ENCODE measurements around the gene WNT4. TPM values are rescaled to one million over a fixed set of nuclear protein-coding genes. Genes with fewer than 3 reads are reported as not detected.
A peak's percentile ranks its signal among the peaks of the same experiment; 100 is the strongest.
"Not testable (repeated sequence)": the region's sequence is repeated elsewhere in the genome, so short reads cannot be mapped to it uniquely, and the experiment has no call there.

WNT4 gene
- total RNA-seq, 2 donors from 2014 or later: not detected

DNA sequence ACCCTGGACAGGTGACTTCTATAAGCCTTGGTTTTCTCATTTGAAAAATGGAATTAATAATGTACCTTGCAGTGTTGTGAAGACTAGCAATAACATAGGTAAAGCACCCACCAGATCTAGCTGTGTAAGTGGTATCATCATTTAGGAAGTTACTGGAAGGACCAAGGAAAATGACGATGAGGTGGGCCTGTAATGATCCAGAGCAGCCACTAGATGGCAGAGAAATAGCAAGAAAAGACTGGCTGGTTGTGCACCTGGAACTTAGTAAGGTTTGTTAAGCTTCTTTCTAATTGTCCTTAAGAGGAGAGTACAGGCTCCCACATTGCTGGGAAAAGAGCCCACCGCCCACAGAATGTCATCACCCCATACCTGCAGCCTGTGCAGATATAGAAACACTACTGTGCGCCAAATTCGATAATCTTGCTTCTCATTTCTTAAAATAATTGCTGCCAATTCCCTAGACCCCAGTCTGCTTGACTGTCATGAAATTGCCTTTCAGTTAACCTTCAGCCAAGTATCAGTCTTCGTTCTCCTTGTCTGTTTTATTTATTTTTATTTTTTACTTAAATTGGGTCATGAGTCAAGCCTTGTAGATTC lies 37.2 kb downstream of the WNT4 start:
- DNase-seq (ENCODE audit: low spot score in 2 of 2) (no peak), ATAC-seq (peak; percentile 23 to 25)
- H3K36me3 Mint-ChIP-seq: peaks cover 0 to 45% of the 10 kb centered on the region in 2 donors
- H3K9me3 Mint-ChIP-seq: peaks cover 0 to 5% of the 10 kb centered on the region in 2 donors
- peak overlapping the region; percentile 89 to 91 for H3K27ac Mint-ChIP-seq

DNA sequence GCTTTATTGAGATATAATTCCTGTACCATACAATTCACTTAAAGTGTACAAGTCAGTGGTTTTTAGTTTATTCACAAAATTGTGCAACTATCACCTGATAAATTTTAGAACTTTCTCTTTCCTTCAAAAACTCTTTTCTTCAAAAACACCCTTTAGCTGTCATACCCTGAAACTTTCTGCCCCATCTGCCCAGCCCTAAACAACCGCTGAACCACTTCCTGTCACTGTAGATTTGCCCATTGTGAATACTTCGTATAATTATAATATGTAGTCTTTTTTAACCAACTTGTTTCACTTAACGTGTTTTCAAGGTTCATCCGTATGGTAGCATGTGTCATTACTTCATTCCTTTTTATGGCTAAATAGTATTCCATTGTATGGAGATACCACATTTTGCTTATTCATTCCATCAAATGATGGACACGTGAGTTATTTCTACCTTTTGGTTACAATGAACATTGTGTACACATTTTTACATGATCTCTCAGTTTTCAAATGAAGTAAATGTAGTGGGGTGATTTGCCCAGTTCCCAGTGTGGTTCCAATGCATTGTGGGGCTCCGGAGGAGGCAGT lies 37.9 kb downstream of the WNT4 start:
- peaks cover 0 to 5% of the 10 kb centered on the region in 2 donors for H3K9me3 Mint-ChIP-seq
- ATAC-seq (peak; percentile 69 to 80), DNase-seq (ENCODE audit: low spot score in 2 of 2) (no peak)
- H3K27ac Mint-ChIP-seq: peak overlapping the region; percentile 89 to 91
- peaks cover 0 to 45% of the 10 kb centered on the region in 2 donors for H3K36me3 Mint-ChIP-seq

DNA sequence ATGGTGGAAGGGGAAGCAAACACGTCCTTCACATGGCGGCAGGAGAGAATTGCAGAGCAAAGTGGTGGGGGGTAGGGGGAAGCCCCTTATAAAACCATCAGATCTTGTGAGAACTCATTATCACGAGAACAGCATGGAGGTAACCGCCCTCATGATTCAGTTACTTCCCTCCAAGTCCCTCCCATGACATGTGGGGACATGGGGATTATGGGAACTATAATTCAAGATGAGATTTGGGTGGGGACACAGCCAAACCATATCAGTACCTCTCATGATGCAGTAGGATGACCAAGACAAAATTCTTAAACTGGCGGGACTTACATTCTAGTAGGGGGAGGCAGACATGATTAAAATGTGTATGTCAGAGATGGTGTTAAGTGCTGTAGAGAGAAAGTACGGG lies 38.8 kb downstream of the WNT4 start:
- DNase-seq (ENCODE audit: low spot score in 2 of 2): no peak

DNA sequence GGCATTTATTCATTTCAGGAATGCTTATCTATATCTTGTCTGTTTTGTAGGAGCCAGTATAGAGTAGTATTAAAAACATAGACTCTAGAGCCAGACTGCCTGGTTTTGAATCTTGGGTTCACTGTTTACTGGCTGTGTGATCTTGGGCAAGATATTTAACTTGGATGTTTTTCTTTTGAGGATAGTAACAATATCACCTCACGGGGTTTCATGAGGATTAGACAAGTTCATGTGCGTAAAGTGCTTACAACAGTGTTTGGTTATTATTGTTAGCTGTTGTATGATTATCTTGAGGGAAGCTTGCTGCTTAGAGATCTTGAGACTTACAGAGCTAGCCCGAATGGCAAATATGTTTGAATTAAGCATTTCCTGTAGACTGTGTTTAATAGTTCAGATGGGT lies 40.2 kb downstream of the WNT4 start:
- no peak for DNase-seq (ENCODE audit: low spot score in 2 of 2)
- Mint-ChIP-seq H3K27ac (peak overlapping the region in 1 of 2 donors; percentile 91), H3K36me3 (peaks cover 0 to 52% of the 10 kb centered on the region in 2 donors), H3K9me3 (peaks cover 0 to 5% of the 10 kb centered on the region in 2 donors)
- no peak for ATAC-seq

More for the DNA sequence above, 38.8 kb downstream of the WNT4 start:
- H3K9me3 Mint-ChIP-seq: peaks cover 0 to 5% of the 10 kb centered on the region in 2 donors
- H3K36me3 Mint-ChIP-seq: peaks cover 0 to 49% of the 10 kb centered on the region in 2 donors
- ATAC-seq: peak in 1 of 2 donors; percentile 55
- H3K27ac Mint-ChIP-seq: peak overlapping the region; percentile 88 to 91

DNA sequence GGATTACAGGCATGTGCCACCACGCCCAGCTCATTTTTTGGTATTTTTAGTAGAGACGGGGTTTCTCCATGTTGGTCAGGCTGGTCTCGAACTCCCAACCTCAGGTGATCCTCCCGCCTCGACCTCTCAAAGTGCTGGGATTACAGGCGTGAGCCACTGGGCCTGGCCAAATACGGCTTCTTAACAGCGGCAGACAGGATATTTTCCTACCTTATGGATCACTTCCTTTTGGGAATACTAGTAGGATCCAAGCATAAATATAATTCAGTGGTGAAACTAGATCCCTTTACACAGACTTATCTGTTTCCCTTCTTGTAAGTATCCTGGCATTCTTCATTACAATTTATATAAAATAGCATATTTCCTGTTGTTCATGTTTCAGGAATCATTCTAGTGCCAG lies 40.9 kb downstream of the WNT4 start:
- Mint-ChIP-seq H3K36me3 (peaks cover 0 to 58% of the 10 kb centered on the region in 2 donors), H3K9me3 (peaks cover 0 to 5% of the 10 kb centered on the region in 2 donors), H3K27ac (no peak overlapping the region)
- ATAC-seq (no peak), DNase-seq (ENCODE audit: low spot score in 2 of 2) (no peak)

DNA sequence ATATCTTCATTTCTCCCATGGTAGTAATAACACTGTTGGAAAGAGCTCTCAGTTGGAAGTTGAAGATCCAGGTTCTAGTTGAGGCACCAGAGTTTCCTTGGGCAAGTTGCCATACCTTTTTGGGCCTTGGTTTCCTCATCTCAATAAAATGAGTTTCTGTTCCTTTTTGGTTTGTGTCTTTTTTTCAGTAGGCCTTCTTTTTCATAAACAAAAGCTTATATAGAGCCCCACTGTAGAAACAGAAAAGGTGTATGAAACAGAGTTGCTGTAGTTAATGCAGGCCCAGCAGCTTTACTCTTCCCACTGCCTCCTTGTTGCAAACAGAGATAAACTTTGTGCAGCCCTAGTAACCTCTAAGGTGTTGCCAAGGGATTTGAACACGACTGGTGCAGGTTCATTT lies 41.7 kb downstream of the WNT4 start:
- peaks cover 0 to 58% of the 10 kb centered on the region in 2 donors for H3K36me3 Mint-ChIP-seq
- H3K27ac Mint-ChIP-seq: peak overlapping the region in 1 of 2 donors; percentile 69
- ATAC-seq (no peak), DNase-seq (ENCODE audit: low spot score in 2 of 2) (no peak)
- peaks cover 0 to 5% of the 10 kb centered on the region in 2 donors for H3K9me3 Mint-ChIP-seq

DNA sequence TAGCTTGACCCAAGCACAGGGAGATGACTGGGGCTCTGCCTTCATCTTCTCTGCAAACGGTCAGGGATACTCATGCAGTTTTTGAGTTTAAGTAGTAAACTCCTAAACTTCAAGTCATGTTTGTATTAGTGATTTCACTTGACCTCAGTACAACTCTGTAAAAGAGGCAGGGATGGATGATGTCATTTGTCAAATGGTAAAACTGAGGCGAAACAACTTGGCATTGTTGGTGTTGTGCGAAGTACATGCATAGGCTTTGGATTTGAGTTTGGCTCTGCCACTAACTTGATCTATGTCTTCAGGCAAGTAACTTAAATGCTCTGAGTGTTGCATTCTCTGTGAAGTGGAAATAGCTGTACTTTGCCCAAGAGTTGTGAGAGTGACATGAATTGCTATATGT lies 42.7 kb downstream of the WNT4 start:
- peaks cover 0 to 5% of the 10 kb centered on the region in 2 donors for H3K9me3 Mint-ChIP-seq
- H3K27ac Mint-ChIP-seq: peak overlapping the region in 1 of 2 donors; percentile 86
- DNase-seq (ENCODE audit: low spot score in 2 of 2) (no peak), ATAC-seq (no peak)
- peaks cover 0 to 51% of the 10 kb centered on the region in 2 donors for H3K36me3 Mint-ChIP-seq

DNA sequence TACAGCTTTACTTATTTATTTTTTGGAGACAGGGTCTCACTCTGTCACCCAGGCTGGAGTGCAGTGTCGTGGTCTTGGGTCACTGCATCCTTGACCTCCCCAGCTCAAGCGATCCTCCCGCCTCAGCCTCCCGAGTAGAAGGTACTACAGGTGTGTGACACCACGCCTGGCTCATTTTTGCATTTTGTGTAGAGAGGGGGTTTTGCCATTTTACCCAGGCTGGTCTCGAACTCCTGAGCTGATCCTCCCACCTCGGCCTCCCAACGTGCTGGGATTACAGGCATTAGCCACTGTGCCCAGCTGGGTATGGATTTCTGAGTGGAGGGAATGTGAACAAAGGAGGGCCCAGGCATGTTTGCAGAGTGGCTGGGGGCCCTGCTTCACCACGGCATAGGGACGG lies 44.1 kb downstream of the WNT4 start:
- no peak for ATAC-seq

DNA sequence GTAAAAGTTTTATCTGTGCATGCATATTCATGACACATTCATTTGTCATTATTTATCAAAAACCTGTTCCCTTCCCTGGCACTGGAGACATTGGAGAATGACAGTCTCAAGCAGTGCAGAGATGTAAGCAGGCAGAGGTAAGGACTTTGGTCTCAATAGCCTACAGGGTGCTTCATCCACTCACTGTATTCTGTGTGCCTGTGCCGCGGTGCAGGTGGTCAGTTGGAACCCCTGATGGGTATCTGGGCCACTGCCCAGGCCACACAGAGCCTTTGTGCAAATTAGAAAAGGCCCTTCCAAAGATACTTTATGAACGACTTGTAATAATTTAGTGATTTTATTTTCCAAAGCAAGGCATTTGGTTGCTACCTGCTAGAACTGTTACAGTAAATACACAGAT lies 46.4 kb downstream of the WNT4 start:
- no peak for ATAC-seq

More for the DNA sequence above, 44.1 kb downstream of the WNT4 start:
- H3K9me3 Mint-ChIP-seq: peaks cover 0 to under 1% of the 10 kb centered on the region in 2 donors
- H3K36me3 Mint-ChIP-seq: peaks cover 0 to 41% of the 10 kb centered on the region in 2 donors
- H3K27ac Mint-ChIP-seq: peak overlapping the region; percentile 51 to 74
- DNase-seq (ENCODE audit: low spot score in 2 of 2): no peak

DNA sequence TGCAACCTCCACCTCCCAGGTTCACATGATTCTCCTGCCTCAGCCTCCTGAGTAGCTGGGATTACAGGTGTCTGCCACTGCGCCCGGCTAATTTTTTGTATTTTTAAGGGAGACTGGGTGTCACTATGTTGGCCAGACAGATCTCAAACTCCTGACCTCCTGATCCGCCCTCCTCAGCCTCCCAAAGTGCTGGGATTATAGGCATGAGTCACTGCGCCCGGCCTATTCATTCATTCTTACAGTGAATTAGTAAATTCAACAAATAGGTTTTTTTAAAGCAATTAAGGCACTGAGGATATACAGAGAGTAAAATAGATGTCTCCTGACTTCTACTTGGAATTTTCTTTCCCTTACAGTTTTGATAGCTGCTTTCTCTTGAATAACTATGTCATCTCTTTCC lies 46.9 kb downstream of the WNT4 start:
- Mint-ChIP-seq H3K36me3 (peaks cover 0 to 32% of the 10 kb centered on the region in 2 donors), H3K9me3 (no peaks in the 10 kb centered on the region), H3K27ac (no peak overlapping the region)
- no peak for DNase-seq (ENCODE audit: low spot score in 2 of 2)
- ATAC-seq: no peak

More for the DNA sequence above, 46.4 kb downstream of the WNT4 start:
- H3K9me3 Mint-ChIP-seq: no peaks in the 10 kb centered on the region
- H3K27ac Mint-ChIP-seq: no peak overlapping the region
- H3K36me3 Mint-ChIP-seq: peaks cover 0 to 28% of the 10 kb centered on the region in 2 donors
- no peak for DNase-seq (ENCODE audit: low spot score in 2 of 2)

DNA sequence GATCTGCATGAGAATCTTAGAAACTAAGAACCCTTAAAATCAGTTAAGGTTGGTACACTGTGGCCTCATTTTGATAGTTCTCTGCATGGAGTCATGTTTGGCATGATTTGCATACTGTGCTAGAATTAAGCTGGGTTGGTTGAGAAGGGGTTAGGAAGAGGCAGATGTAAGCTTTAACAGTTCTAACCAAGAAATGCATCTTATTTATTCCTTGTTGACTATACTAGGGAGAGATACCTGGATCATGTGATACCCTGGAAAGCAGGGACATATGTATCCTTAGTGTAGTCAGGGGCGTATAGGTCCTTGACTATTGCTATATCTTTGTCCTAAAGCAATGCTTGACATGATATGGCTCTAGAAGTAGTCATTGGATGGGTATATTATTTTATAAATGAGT lies 49.4 kb downstream of the WNT4 start:
- Mint-ChIP-seq H3K9me3 (no peaks in the 10 kb centered on the region), H3K36me3 (peaks cover 5 to 42% of the 10 kb centered on the region in 2 donors), H3K27ac (no peak overlapping the region)
- DNase-seq (ENCODE audit: low spot score in 2 of 2) (no peak), ATAC-seq (no peak)

DNA sequence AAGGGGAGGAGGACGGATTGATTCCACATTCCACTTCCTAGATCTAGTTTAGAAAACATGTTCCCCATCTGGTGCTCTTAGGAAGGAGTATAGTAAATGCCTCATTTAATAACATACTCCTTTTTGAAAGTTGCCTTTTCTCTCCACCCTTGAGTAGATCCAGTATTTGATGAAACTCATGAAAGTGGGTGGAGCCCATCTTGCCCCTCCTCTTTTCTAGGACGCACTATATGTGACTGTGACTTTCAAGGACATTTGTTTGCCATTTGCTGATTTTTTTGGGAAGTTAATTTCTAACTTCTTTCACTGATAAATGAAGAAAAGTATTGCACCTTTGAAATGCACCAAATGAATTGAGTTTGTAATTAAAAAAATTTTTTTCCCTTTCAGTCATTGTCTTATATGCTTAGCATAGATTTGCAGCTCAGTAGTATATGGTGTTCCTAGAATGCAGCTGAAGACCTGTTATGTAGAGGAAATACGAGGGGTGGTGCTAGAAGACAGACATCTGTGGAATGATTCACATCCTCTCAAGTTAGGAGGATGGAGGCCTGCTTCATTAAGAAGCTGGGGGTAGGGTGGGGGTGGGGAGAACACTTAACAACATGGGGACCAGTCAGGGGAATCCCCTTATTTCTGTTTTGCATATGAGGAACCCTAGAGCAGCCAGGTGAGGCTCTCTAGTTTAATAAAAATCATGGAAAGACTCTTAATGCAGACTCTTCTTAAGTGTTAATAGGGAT lies 50.7 kb downstream of the WNT4 start:
- ATAC-seq: peak; percentile 94 to 96
- H3K9me3 Mint-ChIP-seq; DNase-seq (ENCODE audit: low spot score in 2 of 2); H3K27ac Mint-ChIP-seq: not testable (repeated sequence)
- peaks cover 5 to 31% of the 10 kb centered on the region in 2 donors for H3K36me3 Mint-ChIP-seq

DNA sequence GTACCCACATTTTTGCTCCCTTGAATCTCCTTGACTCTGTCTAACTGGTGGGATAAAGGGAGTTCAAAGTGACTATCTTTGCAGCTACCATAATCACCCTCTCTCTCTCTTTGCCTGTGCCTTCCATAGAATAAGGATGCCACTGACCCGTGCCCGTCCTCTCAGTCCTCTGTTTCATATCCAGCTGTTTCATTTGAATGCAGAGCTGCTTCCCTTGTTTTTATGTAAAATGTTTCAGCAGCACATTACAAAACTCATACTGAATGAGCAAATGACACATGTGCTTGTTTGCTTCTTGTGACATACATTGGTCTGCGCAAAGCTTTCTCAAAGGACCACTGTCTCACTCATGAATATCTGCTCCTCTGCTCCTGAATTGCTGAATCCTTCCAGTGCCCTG lies 52.0 kb downstream of the WNT4 start:
- Mint-ChIP-seq H3K27ac (peak overlapping the region; percentile 61 to 79), H3K9me3 (no peaks in the 10 kb centered on the region), H3K36me3 (peaks cover 5 to 31% of the 10 kb centered on the region in 2 donors)
- ATAC-seq (no peak), DNase-seq (ENCODE audit: low spot score in 2 of 2) (no peak)

DNA sequence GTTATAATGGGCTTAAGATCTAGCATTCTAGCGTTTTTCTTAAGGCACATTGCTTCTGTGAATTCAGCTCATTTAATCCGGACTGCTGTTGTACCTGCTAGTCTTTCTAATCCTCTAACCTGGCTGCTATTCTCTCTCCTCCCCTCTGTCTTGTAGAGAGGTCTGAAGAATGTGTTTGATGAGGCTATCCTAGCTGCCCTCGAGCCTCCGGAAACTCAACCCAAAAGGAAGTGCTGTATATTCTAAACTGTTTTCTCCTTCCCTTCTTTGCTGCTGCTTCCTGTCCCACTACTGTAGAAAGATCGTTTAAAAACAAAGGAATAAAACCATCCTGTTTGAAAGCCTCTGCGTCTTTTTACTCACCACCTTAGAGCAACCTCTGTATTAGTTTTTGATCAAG lies 53.1 kb downstream of the WNT4 start:
- DNase-seq (ENCODE audit: low spot score in 2 of 2) (no peak), ATAC-seq (no peak)
- Mint-ChIP-seq H3K36me3 (peaks cover 5 to 33% of the 10 kb centered on the region in 2 donors), H3K27ac (peak overlapping the region; percentile 79 to 84), H3K9me3 (no peaks in the 10 kb centered on the region)

DNA sequence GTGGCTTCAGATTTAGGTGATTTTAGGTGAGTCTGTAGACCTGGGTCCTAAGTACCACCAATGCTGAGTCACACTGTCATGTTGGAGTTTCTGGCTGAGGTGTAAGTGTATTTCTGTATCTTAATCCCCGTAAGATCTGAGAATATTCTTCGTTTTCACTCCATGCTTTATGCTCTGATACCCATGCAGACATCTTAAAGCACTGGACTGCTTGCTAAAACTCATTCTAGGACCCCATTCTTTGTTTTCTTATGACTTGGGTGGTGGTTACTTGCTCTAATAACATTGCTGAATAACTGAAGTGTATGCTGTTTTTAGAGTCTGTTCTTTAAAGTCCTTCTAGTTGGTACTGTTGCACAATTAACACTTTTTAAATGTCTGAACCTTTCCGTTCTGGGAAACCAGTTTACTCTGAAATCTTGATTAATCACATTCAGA lies 53.7 kb downstream of the WNT4 start:
- peak; percentile 44 to 58 for ATAC-seq
- Mint-ChIP-seq H3K36me3 (peaks cover 5 to 39% of the 10 kb centered on the region in 2 donors), H3K9me3 (no peaks in the 10 kb centered on the region), H3K27ac (peak overlapping the region; percentile 79 to 88)
- DNase-seq (ENCODE audit: low spot score in 2 of 2): no peak

DNA sequence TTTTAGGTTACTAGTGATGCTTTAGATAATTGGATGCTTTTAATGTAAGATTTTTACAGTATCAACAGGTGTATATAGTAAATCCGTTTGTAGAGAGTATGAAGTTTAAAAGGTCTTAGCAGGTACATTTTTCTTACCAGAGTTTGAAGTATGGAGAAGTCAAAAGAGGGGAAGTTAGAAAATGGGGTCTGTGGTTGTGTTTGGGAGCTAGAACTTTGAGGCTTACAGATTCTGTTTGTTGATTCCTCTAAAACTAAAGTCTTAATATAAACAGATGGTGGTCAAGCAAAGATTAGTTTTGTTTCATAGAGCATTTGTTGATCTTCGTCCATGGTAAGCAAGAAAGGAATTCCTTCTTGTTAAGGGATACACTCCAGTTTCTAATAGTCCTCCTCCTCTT lies 54.6 kb downstream of the WNT4 start:
- ATAC-seq (no peak), DNase-seq (ENCODE audit: low spot score in 2 of 2) (no peak)
- H3K27ac Mint-ChIP-seq: peak overlapping the region; percentile 13 to 79
- H3K9me3 Mint-ChIP-seq: no peaks in the 10 kb centered on the region
- peaks cover 5 to 35% of the 10 kb centered on the region in 2 donors for H3K36me3 Mint-ChIP-seq

DNA sequence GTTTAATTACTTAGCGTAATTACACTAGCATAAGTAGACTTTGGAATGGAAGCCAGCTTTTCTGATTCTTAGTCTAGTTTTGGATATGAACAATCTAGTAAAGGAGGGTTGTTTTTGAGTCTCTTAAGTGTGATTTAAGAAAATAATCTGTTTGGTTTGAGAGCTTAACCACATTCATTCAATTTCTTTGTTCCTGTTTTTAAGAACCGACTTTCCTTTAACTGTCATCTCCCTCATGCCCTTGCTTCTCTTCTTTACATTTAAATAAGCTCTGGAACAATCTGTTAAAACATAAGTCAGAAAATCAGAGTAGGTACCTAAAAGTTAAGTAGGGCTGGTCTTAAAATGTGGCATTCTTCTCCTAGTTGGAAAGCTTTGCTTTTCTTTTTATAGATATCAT lies 62.7 kb downstream of the WNT4 start:
- DNase-seq (ENCODE audit: low spot score in 2 of 2) (no peak), ATAC-seq (no peak)
- peak overlapping the region in 1 of 2 donors; percentile 6 for H3K27ac Mint-ChIP-seq
- peaks cover 10 to 52% of the 10 kb centered on the region in 2 donors for H3K36me3 Mint-ChIP-seq
- no peaks in the 10 kb centered on the region for H3K9me3 Mint-ChIP-seq
